Karpas-422 (cell line): ENCODE results near the gene ZNF367. TPM values are rescaled to one million over a fixed set of nuclear protein-coding genes. Genes with fewer than 3 reads are reported as not detected.

Experiments
- DNase-seq: peaks from one replicate; pipeline ENCODE4 v3.0.0-alpha.2; 2015
- H2AFZ ChIP-seq: fragments of 200-600 bp; sonication (generic); 2 replicates; pipeline ENCODE4 v1.6.1; 2014; ENCODE audit warnings: antibody characterized with exemption, low read length, mixed read lengths
- H3K27ac ChIP-seq: fragments of 200-600 bp; sonication (generic); 2 replicates; pipeline ENCODE4 v1.5.1; 2014; ENCODE audit warnings: mild to moderate bottlenecking, low read length, moderate library complexity
- H3K27me3 ChIP-seq: fragments of 200-600 bp; sonication (generic); 2 replicates; pipeline ENCODE4 v1.6.1; 2014; ENCODE audit warnings: low read length, mixed read lengths
- H3K36me3 ChIP-seq: fragments of 200-600 bp; sonication (generic); 2 replicates; pipeline ENCODE4 v1.6.1; 2014; ENCODE audit warnings: low read length, mixed read lengths; ENCODE audit not compliant: insufficient read depth
- H3K4me1 ChIP-seq: fragments of 200-600 bp; sonication (generic); 2 replicates; pipeline ENCODE4 v1.6.1; 2014; ENCODE audit warnings: mild to moderate bottlenecking, low read length, mixed read lengths
- H3K4me2 ChIP-seq: fragments of 200-600 bp; sonication (generic); 2 replicates; pipeline ENCODE4 v1.6.1; 2014; ENCODE audit warnings: low read length, low read depth, mild to moderate bottlenecking; ENCODE audit not compliant: poor library complexity, severe bottlenecking
- H3K4me3 ChIP-seq: fragments of 200-600 bp; sonication (generic); 2 replicates; pipeline ENCODE4 v1.5.1; 2014; ENCODE audit warnings: mild to moderate bottlenecking, antibody characterized with exemption, low read length, mixed read lengths
- H3K79me2 ChIP-seq: fragments of 200-600 bp; sonication (generic); 2 replicates; pipeline ENCODE4 v1.6.1; 2014; ENCODE audit warnings: mild to moderate bottlenecking, low read length, mixed read lengths
- H3K9ac ChIP-seq: fragments of 200-600 bp; sonication (generic); 2 replicates; pipeline ENCODE4 v1.6.0; 2014; ENCODE audit warnings: low read length
- H3K9me2 ChIP-seq: fragments of 200-600 bp; sonication (generic), shearing (Covaris generic); replicated peaks from 2 replicates; pipeline ENCODE4 v1.6.0; 2014; ENCODE audit warnings: mild to moderate bottlenecking, low read length, moderate library complexity; ENCODE audit not compliant: insufficient read depth
- H3K9me3 ChIP-seq: fragments of 300-700, 200-600 bp; sonication (generic); 2 replicates; pipeline ENCODE4 v1.6.1; 2014; ENCODE audit warnings: low read length, mixed read lengths
- H4K20me1 ChIP-seq: fragments of 200-600 bp; sonication (generic); 2 replicates; pipeline ENCODE4 v1.6.1; 2014; ENCODE audit warnings: mild to moderate bottlenecking, antibody characterized with exemption, low read length, low read depth; ENCODE audit not compliant: insufficient read depth
- total RNA-seq: library from RNA; depleted of rRNA; stranded (reverse); fragments of >200 nt; shearing (Covaris generic); gene quantifications from 2 replicates; pipeline ENCODE4 v1.2.3, GENCODE V29; 2014; ENCODE audit warnings: low replicate concordance

Gene ZNF367
- total RNA-seq, 1 experiment from 2014 or later = 6.8 TPM

GRCh38 chr9:96442491-96442890 is 24.3 kb upstream of the ZNF367 start:
- Histone ChIP-seq H3K36me3 (no peaks in the 10 kb centered on the region), H2AFZ (no peak overlapping the region), H3K79me2 (no peaks in the 10 kb centered on the region), H3K9me3 (no peaks in the 10 kb centered on the region), H3K4me2 (no peak overlapping the region), H3K9ac (no peak overlapping the region), H3K9me2 (no peaks in the 10 kb centered on the region), H3K4me1 (no peaks in the 10 kb centered on the region), H3K27ac (no peak overlapping the region), H4K20me1 (no peaks in the 10 kb centered on the region), H3K27me3 (no peaks in the 10 kb centered on the region), H3K4me3 (no peak overlapping the region)
- no peak for DNase-seq

GRCh38 chr9:96441798-96442445 is 23.8 kb upstream of the ZNF367 start:
- Histone ChIP-seq H2AFZ (no peak overlapping the region), H3K79me2 (no peaks in the 10 kb centered on the region), H3K9me2 (no peaks in the 10 kb centered on the region), H3K4me1 (no peaks in the 10 kb centered on the region), H3K4me3 (no peak overlapping the region), H4K20me1 (no peaks in the 10 kb centered on the region), H3K4me2 (no peak overlapping the region), H3K27ac (no peak overlapping the region), H3K9ac (no peak overlapping the region), H3K9me3 (no peaks in the 10 kb centered on the region), H3K27me3 (no peaks in the 10 kb centered on the region), H3K36me3 (no peaks in the 10 kb centered on the region)
- DNase-seq = peak; percentile 90

- no peak overlapping the region for H3K9ac ChIP-seq
- H3K9me3 ChIP-seq = no peaks in the 10 kb centered on the region
- no peaks in the 10 kb centered on the region for H3K4me1 ChIP-seq
- H3K79me2 ChIP-seq = no peaks in the 10 kb centered on the region
- DNase-seq = no peak
- no peaks in the 10 kb centered on the region for H3K36me3 ChIP-seq
- no peak overlapping the region for H2AFZ ChIP-seq
- no peak overlapping the region for H3K27ac ChIP-seq
- no peaks in the 10 kb centered on the region for H3K9me2 ChIP-seq
- no peak overlapping the region for H3K4me3 ChIP-seq
- no peak overlapping the region for H3K4me2 ChIP-seq
- no peaks in the 10 kb centered on the region for H3K27me3 ChIP-seq
- no peaks in the 10 kb centered on the region for H4K20me1 ChIP-seq
Measured at GRCh38 chr9:96440671-96441199, 22.6 kb upstream of the ZNF367 start.

GRCh38 chr9:96437454-96437853 is 19.3 kb upstream of the ZNF367 start:
- Histone ChIP-seq H3K36me3 (no peaks in the 10 kb centered on the region), H2AFZ (no peak overlapping the region), H3K4me3 (no peak overlapping the region), H3K9me2 (no peaks in the 10 kb centered on the region), H3K27ac (no peak overlapping the region), H3K9me3 (no peaks in the 10 kb centered on the region), H3K4me1 (no peaks in the 10 kb centered on the region), H3K9ac (no peak overlapping the region), H4K20me1 (no peaks in the 10 kb centered on the region), H3K79me2 (no peaks in the 10 kb centered on the region), H3K27me3 (no peaks in the 10 kb centered on the region), H3K4me2 (no peak overlapping the region)
- no peak for DNase-seq

- Histone ChIP-seq H3K9ac (no peak overlapping the region), H3K4me2 (no peak overlapping the region), H3K9me2 (no peaks in the 10 kb centered on the region), H2AFZ (no peak overlapping the region), H4K20me1 (no peaks in the 10 kb centered on the region), H3K9me3 (no peaks in the 10 kb centered on the region), H3K4me1 (no peaks in the 10 kb centered on the region), H3K4me3 (no peak overlapping the region), H3K27me3 (no peaks in the 10 kb centered on the region), H3K79me2 (no peaks in the 10 kb centered on the region), H3K27ac (no peak overlapping the region), H3K36me3 (no peaks in the 10 kb centered on the region)
- no peak for DNase-seq
Measured at GRCh38 chr9:96436456-96437126, 18.4 kb upstream of the ZNF367 start.

- H4K20me1 ChIP-seq = no peaks in the 10 kb centered on the region
- H3K9me2 ChIP-seq = no peaks in the 10 kb centered on the region
- H3K27ac ChIP-seq = no peak overlapping the region
- H3K4me2 ChIP-seq = no peak overlapping the region
- H3K9ac ChIP-seq = no peak overlapping the region
- H3K36me3 ChIP-seq = no peaks in the 10 kb centered on the region
- H3K9me3 ChIP-seq = no peaks in the 10 kb centered on the region
- no peaks in the 10 kb centered on the region for H3K79me2 ChIP-seq
- no peak overlapping the region for H2AFZ ChIP-seq
- no peaks in the 10 kb centered on the region for H3K4me1 ChIP-seq
- H3K27me3 ChIP-seq = no peaks in the 10 kb centered on the region
- no peak for DNase-seq
- H3K4me3 ChIP-seq = no peak overlapping the region
Measured at GRCh38 chr9:96436063-96436455, 17.9 kb upstream of the ZNF367 start.

- H3K9me3 ChIP-seq = no peaks in the 10 kb centered on the region
- no peak overlapping the region for H3K9ac ChIP-seq
- no peak overlapping the region for H2AFZ ChIP-seq
- H3K27me3 ChIP-seq = no peaks in the 10 kb centered on the region
- H3K27ac ChIP-seq = no peak overlapping the region
- H3K4me3 ChIP-seq = no peak overlapping the region
- H3K79me2 ChIP-seq = no peaks in the 10 kb centered on the region
- H3K9me2 ChIP-seq = no peaks in the 10 kb centered on the region
- DNase-seq = no peak
- no peaks in the 10 kb centered on the region for H3K4me1 ChIP-seq
- no peaks in the 10 kb centered on the region for H3K36me3 ChIP-seq
- H4K20me1 ChIP-seq = no peaks in the 10 kb centered on the region
- no peak overlapping the region for H3K4me2 ChIP-seq
Measured at GRCh38 chr9:96435345-96435744, 17.2 kb upstream of the ZNF367 start.

- no peaks in the 10 kb centered on the region for H3K79me2 ChIP-seq
- no peak overlapping the region for H3K9ac ChIP-seq
- no peak for DNase-seq
- no peak overlapping the region for H3K4me2 ChIP-seq
- no peaks in the 10 kb centered on the region for H3K27me3 ChIP-seq
- 0 out of 2 replicates have a peak, but pooled peaks cover 2% of the 10 kb centered on the region for H3K4me1 ChIP-seq
- no peaks in the 10 kb centered on the region for H3K36me3 ChIP-seq
- no peaks in the 10 kb centered on the region for H3K9me3 ChIP-seq
- H2AFZ ChIP-seq = no peak overlapping the region
- H4K20me1 ChIP-seq = no peaks in the 10 kb centered on the region
- no peak overlapping the region for H3K27ac ChIP-seq
- no peak overlapping the region for H3K4me3 ChIP-seq
- no peaks in the 10 kb centered on the region for H3K9me2 ChIP-seq
Measured at GRCh38 chr9:96430377-96430776, 12.2 kb upstream of the ZNF367 start.
